Limb (tissue), 2 donors: ENCODE data around the gene SLAMF9.

Experiments used
- DNase-seq, 2 donors: peaks; one replicate each; pipeline ENCODE4 v3.0.0-alpha.2; 2016; ENCODE audit errors: extremely low spot score in 2 of 2

Gene SLAMF9

GRCh38 chr1:159934136-159935039 lies 19.6 kb downstream of the SLAMF9 start:
- no peak for DNase-seq

- no peak for DNase-seq
Observed at GRCh38 chr1:159933347-159933746, 20.7 kb downstream of the SLAMF9 start.

GRCh38 chr1:159932296-159933285 lies 21.4 kb downstream of the SLAMF9 start:
- no peak for DNase-seq

GRCh38 chr1:159931795-159932173 lies 22.3 kb downstream of the SLAMF9 start:
- no peak for DNase-seq

GRCh38 chr1:159931101-159931794 lies 22.8 kb downstream of the SLAMF9 start:
- no peak for DNase-seq

- DNase-seq = no peak
Observed at GRCh38 chr1:159930634-159931033, 23.4 kb downstream of the SLAMF9 start.

GRCh38 chr1:159930216-159930615 lies 23.8 kb downstream of the SLAMF9 start:
- no peak for DNase-seq

- DNase-seq = no peak
Observed at GRCh38 chr1:159929155-159930051, 24.6 kb downstream of the SLAMF9 start.

GRCh38 chr1:159928491-159929050 lies 25.5 kb downstream of the SLAMF9 start:
- no peak for DNase-seq

- DNase-seq = no peak
Observed at GRCh38 chr1:159927849-159928431, 26.1 kb downstream of the SLAMF9 start.

GRCh38 chr1:159927211-159927848 lies 26.7 kb downstream of the SLAMF9 start:
- DNase-seq = no peak

- no peak for DNase-seq
Observed at GRCh38 chr1:159925719-159926078, 28.3 kb downstream of the SLAMF9 start.

- DNase-seq = peak; percentile 90 to 95
Observed at GRCh38 chr1:159924791-159925718, 29.0 kb downstream of the SLAMF9 start, which contains the start of gene TAGLN2. TAGLN2 (minus strand) TSS chr1:159925507; CDS start chr1:159920509, 4,998 bp downstream.

- peak; percentile 47 to 85 for DNase-seq
Observed at GRCh38 chr1:159924025-159924790, 29.8 kb downstream of the SLAMF9 start.

GRCh38 chr1:159923203-159924024 lies 30.6 kb downstream of the SLAMF9 start:
- peak; percentile 83 to 84 for DNase-seq

GRCh38 chr1:159922511-159923202 lies 31.4 kb downstream of the SLAMF9 start:
- peak; percentile 51 to 55 for DNase-seq
